ENCODE measurements around the gene CREB3L4. TPM values are rescaled to one million over a fixed set of nuclear protein-coding genes. Genes with fewer than 3 reads are reported as not detected.
A peak's percentile ranks its signal among the peaks of the same experiment; 100 is the strongest.

The CREB3L4 gene
- total RNA-seq, 2 experiments from 2014 or later, result 17.0 to 28.2 TPM

GRCh38 chr1:153976819-153977249, 9.1 kb downstream of the CREB3L4 start:
- TF ChIP-seq CTCF (conservative IDR thresholded peaks at IDR 0.05; ENCODE audit: low read length) (no peak), EZH2phosphoT487 (IDR thresholded peaks at IDR 0.05; ENCODE audit: borderline replicate concordance, low read depth, low read length) (no peak)
- ChIA-PET CTCF (ENCODE audit: unreplicated experiment) (interaction anchor here (1.6 kb wide), 1 partner anchor 14 kb away, joined by 4 read pairs; the partner anchor contains the start of gene SLC39A1), POLR2A (interaction anchor here (0.6 to 5.1 kb wide), 8 partner anchors 10 to 343 kb away, joined by 3 to 54 read pairs (median 6); partner anchors contain the start of genes CHTOP, CREB3L4, GATAD2B and SLC39A1)
- intact Hi-C loops (cut with micrococcal nuclease; ENCODE audit: unreplicated experiment), result loop anchor here (1.0 to 2.0 kb wide), 2 partner anchors 10 to 54 kb away; partner anchors contain the start of genes CREB3L4 and GATAD2B
- Histone ChIP-seq H3K4me3 (ENCODE audit: low read depth, low read length, poor library complexity, severe bottlenecking) (peak overlapping the region; percentile 86), H3K4me2 (ENCODE audit: low read length) (peak overlapping the region; percentile 82), H4K20me1 (ENCODE audit: insufficient read depth, low read length) (no peaks in the 10 kb centered on the region), H3K9me3 (ENCODE audit: low read length) (no peaks in the 10 kb centered on the region), H3K27ac (ENCODE audit: low read depth, low read length, poor library complexity, severe bottlenecking) (peak overlapping the region; percentile 58), H3K36me3 (ENCODE audit: insufficient read depth, low read length) (peaks cover 42% of the 10 kb centered on the region), H3K4me1 (ENCODE audit: insufficient read depth, low read length, poor library complexity, severe bottlenecking) (peaks cover 28% of the 10 kb centered on the region), H3K9me2 (ENCODE audit: insufficient read depth, low read length) (no peaks in the 10 kb centered on the region), H2AFZ (ENCODE audit: low read length) (peak overlapping the region; percentile 83; the same call in 1 of the 2 replicates), H3K79me2 (ENCODE audit: insufficient read depth, low read depth, low read length) (peaks cover 37% of the 10 kb centered on the region)
- DNase-seq (ENCODE audit: low spot score), result no peak
- BruUV-seq (replicated peaks), result no TSS peak

- Histone ChIP-seq H3K4me3 (ENCODE audit: low read depth, low read length, poor library complexity, severe bottlenecking) (peak within 1 kb of the TSS; percentile 86), H3K9me3 (ENCODE audit: low read length) (no peaks in the 10 kb centered on the region), H2AFZ (ENCODE audit: low read length) (peak within 1 kb of the TSS; percentile 83), H3K27ac (ENCODE audit: low read depth, low read length, poor library complexity, severe bottlenecking) (peak within 1 kb of the TSS; percentile 58), H3K4me1 (ENCODE audit: insufficient read depth, low read length, poor library complexity, severe bottlenecking) (peaks cover 22% of the 10 kb centered on the region), H3K79me2 (ENCODE audit: insufficient read depth, low read depth, low read length) (peaks cover 37% of the 10 kb centered on the region), H3K4me2 (ENCODE audit: low read length) (peak within 1 kb of the TSS; percentile 82), H3K36me3 (ENCODE audit: insufficient read depth, low read length) (peaks cover 37% of the 10 kb centered on the region), H4K20me1 (ENCODE audit: insufficient read depth, low read length) (no peaks in the 10 kb centered on the region), H3K9me2 (ENCODE audit: insufficient read depth, low read length) (no peaks in the 10 kb centered on the region)
- POLR2A ChIA-PET, result interaction anchor here (0.6 to 5.1 kb wide), 14 partner anchors 9 to 344 kb away, joined by 3 to 54 read pairs (median 4); partner anchors contain the start of genes CHTOP, CREB3L4, DENND4B and GATAD2B
- intact Hi-C loops (cut with micrococcal nuclease; ENCODE audit: unreplicated experiment), result loop anchor here (1.0 to 2.0 kb wide), 2 partner anchors 10 to 55 kb away; partner anchors contain the start of genes CREB3L4 and GATAD2B
- TF ChIP-seq EZH2phosphoT487 (IDR thresholded peaks at IDR 0.05; ENCODE audit: borderline replicate concordance, low read depth, low read length), result no peak
- TF ChIP-seq CTCF (conservative IDR thresholded peaks at IDR 0.05; ENCODE audit: low read length), result no peak
- TSS peak; percentile 91 for BruUV-seq (replicated peaks)
- CTCF ChIA-PET (ENCODE audit: unreplicated experiment), result interaction anchor here (0.5 to 1.7 kb wide), 5 partner anchors 9 to 405 kb away, joined by 3 to 6 read pairs (median 3); partner anchors contain the start of genes RAB13 and SLC39A1
- DNase-seq (ENCODE audit: low spot score), result peak; percentile 88
Measured at GRCh38 chr1:153977250-153978240, 9.8 kb downstream of the CREB3L4 start, which contains the start of gene JTB. JTB (minus strand) TSS chr1:153977674; CDS start chr1:153977252, 422 bp downstream.

All from OCI-LY7 (cell line).